MCF 10A (cell line): ENCODE results near the gene SETBP1. TPM values are rescaled to one million over a fixed set of nuclear protein-coding genes. Genes with fewer than 3 reads are reported as not detected.

Source experiments
- BruUV-seq: library from RNA; stranded (reverse); fragments of 400-500 nt; replicated peaks from 2 replicates; lab custom pipeline; 2021; lab: Mats Ljungman, UMichigan
- CTCF ChIA-PET: fragments of 300-600 bp; sonication (Branson Sonifier 250); formaldehyde crosslinking; extraction: SDS; loops from one replicate; lab custom pipeline; 2021; ENCODE audit warnings: antibody characterized with exemption, inconsistent platforms; lab: Yijun Ruan, JAX
- POLR2A ChIA-PET: fragments of 300-600, 350-650 bp; sonication (Branson Sonifier 250); formaldehyde crosslinking; extraction: SDS; loops from one replicate; lab custom pipeline; 2020; ENCODE audit warnings: antibody characterized with exemption, inconsistent platforms; lab: Yijun Ruan, JAX
- DNase-seq: peaks from one replicate; pipeline ENCODE4 v3.0.0-alpha.2; 2018; ENCODE audit not compliant: unreplicated experiment
- H3K27ac Mint-ChIP-seq: one replicate; pipeline ENCODE4 v1.8.0; 2022; ENCODE audit warnings: mild to moderate bottlenecking, low read depth, mixed read lengths; ENCODE audit not compliant: unreplicated experiment
- H3K27me3 Mint-ChIP-seq: one replicate; pipeline ENCODE4 v1.8.0; 2022; ENCODE audit warnings: mixed read lengths; ENCODE audit not compliant: insufficient read depth, unreplicated experiment
- H3K36me3 Mint-ChIP-seq: one replicate; pipeline ENCODE4 v1.8.0; 2022; ENCODE audit warnings: mild to moderate bottlenecking, moderate library complexity, mixed read lengths; ENCODE audit not compliant: insufficient read depth, unreplicated experiment
- H3K4me1 Mint-ChIP-seq: one replicate; pipeline ENCODE4 v1.8.0; 2022; ENCODE audit warnings: mixed read lengths; ENCODE audit not compliant: insufficient read depth, unreplicated experiment
- H3K4me3 Mint-ChIP-seq: one replicate; pipeline ENCODE4 v1.8.0; 2022; ENCODE audit warnings: mild to moderate bottlenecking, moderate library complexity, mixed read lengths; ENCODE audit not compliant: unreplicated experiment
- H3K9me3 Mint-ChIP-seq: one replicate; pipeline ENCODE4 v1.8.0; 2022; ENCODE audit warnings: mixed read lengths; ENCODE audit not compliant: unreplicated experiment
- CTCF ChIP-seq: fragments of 200-600 bp; IDR thresholded peaks from one replicate; pipeline ENCODE4 v1.8.0; 2022; ENCODE audit warnings: antibody characterized with exemption, mild to moderate bottlenecking; ENCODE audit not compliant: unreplicated experiment
- intact Hi-C: fragments of 100-400 bp; cut with micrococcal nuclease; formaldehyde crosslinking; loops from 2 replicates; pipeline ENCODE4 v1.14.1; 2022
- total RNA-seq: library from RNA; stranded (reverse); gene quantifications from 2 replicates; pipeline ENCODE4 v1.2.3, GENCODE V29; 2022

SETBP1 gene
- total RNA-seq, 1 experiment from 2014 or later, result 4.8 TPM

GRCh38 chr18:44654573-44654972, 26.1 kb upstream of the SETBP1 start:
- Mint-ChIP-seq H3K9me3 (no peaks in the 10 kb centered on the region), H3K36me3 (no peaks in the 10 kb centered on the region), H3K27ac (no peak overlapping the region), H3K27me3 (no peaks in the 10 kb centered on the region), H3K4me3 (no peak overlapping the region), H3K4me1 (peaks cover 22% of the 10 kb centered on the region)
- DNase-seq, result peak; percentile 62
- CTCF ChIA-PET, result interaction anchor here (0.6 to 1.2 kb wide), 4 partner anchors 27 to 1031 kb away, joined by 3 read pairs; no protein-coding TSS in a partner anchor
- intact Hi-C loops, result loop anchor here (10.0 kb wide), 1 partner anchor 60 kb away; no protein-coding TSS in a partner anchor
- POLR2A ChIA-PET, result interaction anchor here (0.5 to 1.6 kb wide), 7 partner anchors 17 to 525 kb away, joined by 3 to 6 read pairs (median 3); no protein-coding TSS in a partner anchor
- no TSS peak for BruUV-seq
- no peak for TF ChIP-seq CTCF

GRCh38 chr18:44655435-44655834, 25.3 kb upstream of the SETBP1 start:
- H3K27ac Mint-ChIP-seq, result no peak overlapping the region
- intact Hi-C loops, result loop anchor here (10.0 kb wide), 1 partner anchor 61 kb away; no protein-coding TSS in a partner anchor
- no peak overlapping the region for H3K4me3 Mint-ChIP-seq
- ChIA-PET CTCF (interaction anchor here (0.6 to 1.2 kb wide), 5 partner anchors 28 to 1032 kb away, joined by 3 read pairs; no protein-coding TSS in a partner anchor), POLR2A (interaction anchor here (0.7 to 1.6 kb wide), 3 partner anchors 18 to 77 kb away, joined by 3 to 4 read pairs (median 4); no protein-coding TSS in a partner anchor)
- H3K4me1 Mint-ChIP-seq, result peaks cover 22% of the 10 kb centered on the region
- TF ChIP-seq CTCF, result no peak
- no peak for DNase-seq
- no TSS peak for BruUV-seq
- H3K36me3 Mint-ChIP-seq, result no peaks in the 10 kb centered on the region
- H3K9me3 Mint-ChIP-seq, result no peaks in the 10 kb centered on the region
- H3K27me3 Mint-ChIP-seq, result no peaks in the 10 kb centered on the region

- TF ChIP-seq CTCF, result no peak
- POLR2A ChIA-PET, result interaction anchor here (1.1 kb wide), 1 partner anchor 8 kb away, joined by 4 read pairs; no protein-coding TSS in a partner anchor
- no peak for DNase-seq
- Mint-ChIP-seq H3K27ac (no peak overlapping the region), H3K27me3 (no peaks in the 10 kb centered on the region), H3K36me3 (no peaks in the 10 kb centered on the region), H3K4me3 (no peak overlapping the region), H3K9me3 (no peaks in the 10 kb centered on the region), H3K4me1 (peaks cover 7% of the 10 kb centered on the region)
- no TSS peak for BruUV-seq
- intact Hi-C loops, result loop anchor here (10.0 kb wide), 1 partner anchor 65 kb away; no protein-coding TSS in a partner anchor
- CTCF ChIA-PET, result interaction anchor here (0.5 to 0.6 kb wide), 2 partner anchors 92 to 113 kb away, joined by 3 read pairs; no protein-coding TSS in a partner anchor
These were observed 20.9 kb upstream of the SETBP1 start for GRCh38 chr18:44659771-44660170.

DNA sequence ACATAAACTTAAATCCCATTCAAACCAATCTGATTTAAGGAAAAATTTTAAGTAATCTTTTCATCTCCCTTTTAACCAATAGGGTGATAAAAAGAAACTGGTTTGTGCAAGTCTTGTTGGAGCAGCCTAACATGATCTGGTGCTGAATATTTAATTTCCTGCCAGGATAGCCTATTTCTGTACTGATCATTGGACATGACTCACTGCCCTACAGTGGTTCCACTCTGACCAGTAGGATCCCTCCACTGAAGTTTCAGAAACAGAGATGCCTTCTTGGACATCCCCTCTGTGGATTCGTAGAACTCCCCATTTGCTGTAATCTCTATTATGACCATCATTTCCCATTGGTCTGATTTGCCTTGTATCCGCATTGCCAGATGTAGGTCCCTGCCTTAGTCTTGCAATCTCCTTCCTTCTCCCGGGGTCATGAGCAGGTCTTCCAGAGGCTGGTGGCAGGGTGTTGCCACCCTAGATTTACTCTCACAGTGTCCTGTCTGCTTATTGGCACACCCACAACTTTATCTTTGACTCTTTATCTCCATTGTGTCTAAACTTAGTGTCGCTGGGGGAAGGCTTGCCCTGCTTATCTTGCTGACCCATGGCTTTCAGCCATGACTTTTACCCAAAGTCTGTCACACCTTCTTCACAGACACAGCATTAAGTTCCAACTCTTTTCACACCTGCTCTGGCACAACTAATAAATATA, 12.3 kb upstream of the SETBP1 start:
- no peaks in the 10 kb centered on the region for H3K27me3 Mint-ChIP-seq
- no peak for DNase-seq
- BruUV-seq, result no TSS peak
- no peak overlapping the region for H3K27ac Mint-ChIP-seq
- ChIA-PET POLR2A (no interaction called here), CTCF (interaction anchor here (0.6 kb wide), 2 partner anchors 232 to 351 kb away, joined by 3 to 5 read pairs; no protein-coding TSS in a partner anchor)
- H3K4me1 Mint-ChIP-seq, result no peaks in the 10 kb centered on the region
- no peaks in the 10 kb centered on the region for H3K36me3 Mint-ChIP-seq
- H3K4me3 Mint-ChIP-seq, result no peak overlapping the region
- intact Hi-C loops, result no loop called here
- TF ChIP-seq CTCF, result no peak
- no peaks in the 10 kb centered on the region for H3K9me3 Mint-ChIP-seq
